Neural cell (in vitro differentiated cells): ENCODE data around the gene SPAG6. TPM values are rescaled to one million over a fixed set of nuclear protein-coding genes. Genes with fewer than 3 reads are reported as not detected.

ENCODE experiments used
- H2AFZ ChIP-seq: fragments of 200-600, 300-800 bp; sonication (generic), shearing (Covaris generic); 2 replicates; pipeline ENCODE4 v1.6.0; 2014; ENCODE audit warnings: low read depth, mild to moderate bottlenecking, antibody characterized with exemption, low read length, moderate library complexity
- H3F3A ChIP-seq: fragments of 200-600 bp; shearing (Covaris generic); 2 replicates; pipeline ENCODE4 v1.6.1; 2016; ENCODE audit warnings: mild to moderate bottlenecking, moderate library complexity, mixed read lengths, antibody characterized with exemption, low read length; ENCODE audit not compliant: insufficient read depth, poor library complexity, severe bottlenecking
- H3K27ac ChIP-seq: fragments of 200-600, 300-800 bp; sonication (generic), shearing (Covaris generic); 2 replicates; pipeline ENCODE4 v1.5.1; 2014; ENCODE audit warnings: mild to moderate bottlenecking, low read length, moderate library complexity
- H3K27me3 ChIP-seq: fragments of 300-800, 200-600 bp; sonication (generic), shearing (Covaris generic); 2 replicates; pipeline ENCODE4 v1.6.0; 2014; ENCODE audit warnings: mild to moderate bottlenecking, low read depth, low read length, moderate library complexity; ENCODE audit not compliant: insufficient read depth
- H3K36me3 ChIP-seq: fragments of 300-800, 200-600 bp; sonication (generic), shearing (Covaris generic); 2 replicates; pipeline ENCODE4 v1.5.1; 2014; ENCODE audit warnings: mild to moderate bottlenecking, antibody characterized with exemption, low read length, moderate library complexity; ENCODE audit not compliant: insufficient read depth
- H3K4me2 ChIP-seq: fragments of 300-800, 200-600 bp; sonication (generic), shearing (Covaris generic); 2 replicates; pipeline ENCODE4 v1.6.0; 2014; ENCODE audit warnings: mild to moderate bottlenecking, low read length
- H3K4me3 ChIP-seq: fragments of 300-800, 200-600 bp; sonication (generic), shearing (Covaris generic); 2 replicates; pipeline ENCODE4 v1.5.1; 2014; ENCODE audit warnings: mild to moderate bottlenecking, low read length, moderate library complexity
- H3K79me2 ChIP-seq: fragments of 200-600 bp; shearing (Covaris generic); replicated peaks from 2 replicates; pipeline ENCODE4 v1.6.0; 2014; ENCODE audit warnings: mild to moderate bottlenecking, low read length, moderate library complexity; ENCODE audit not compliant: insufficient read depth
- H3K9ac ChIP-seq: fragments of 300-800, 200-600 bp; sonication (generic), shearing (Covaris generic); 2 replicates; pipeline ENCODE4 v1.6.1; 2016; ENCODE audit warnings: mild to moderate bottlenecking, low read length, mixed read lengths
- H3K9me2 ChIP-seq: fragments of 200-600 bp; shearing (Covaris generic); 2 replicates; pipeline ENCODE4 v1.6.1; 2016; ENCODE audit warnings: mild to moderate bottlenecking, low read length, mixed read lengths; ENCODE audit not compliant: insufficient read depth
- H3K9me3 ChIP-seq: fragments of 200-600, 300-800 bp; sonication (generic), shearing (Covaris generic); 2 replicates; pipeline ENCODE4 v1.6.1; 2016; ENCODE audit warnings: mild to moderate bottlenecking, mixed run types, low read length, moderate library complexity, mixed read lengths
- H4K20me1 ChIP-seq: fragments of 200-600 bp; shearing (Covaris generic); 2 replicates; pipeline ENCODE4 v1.6.1; 2016; ENCODE audit warnings: mild to moderate bottlenecking, mixed run types; ENCODE audit not compliant: insufficient read depth
- EP300 ChIP-seq: fragments of 450-650 bp; conservative IDR thresholded peaks from 2 replicates; pipeline ENCODE4 v1.6.1; 2014; ENCODE audit warnings: antibody characterized with exemption, mild to moderate bottlenecking, moderate library complexity; ENCODE audit not compliant: poor library complexity, severe bottlenecking
- EZH2 ChIP-seq: fragments of 200-600, 300-800 bp; shearing (Covaris generic), sonication (generic); IDR thresholded peaks from 2 replicates; pipeline ENCODE4 v1.6.1; 2014; ENCODE audit warnings: antibody characterized with exemption, low read length, borderline replicate concordance, mild to moderate bottlenecking; ENCODE audit not compliant: insufficient read depth, poor library complexity, severe bottlenecking
- MXI1 ChIP-seq: fragments of 450-650 bp; conservative IDR thresholded peaks from 2 replicates; pipeline ENCODE4 v1.6.1; 2014; ENCODE audit warnings: antibody characterized with exemption, mild to moderate bottlenecking; ENCODE audit not compliant: poor library complexity, severe bottlenecking
- POLR2AphosphoS5 ChIP-seq: IDR thresholded peaks from 2 replicates; pipeline ENCODE4 v1.6.1; 2012
- TAF1 ChIP-seq: IDR thresholded peaks from 2 replicates; pipeline ENCODE4 v1.6.1; 2012; ENCODE audit warnings: low read depth
- polyA plus RNA-seq: library from polyadenylated mRNA; depleted of rRNA; stranded (reverse); fragments of >200 nt; gene quantifications from 2 replicates; pipeline ENCODE4 v1.2.3, GENCODE V29; 2014
- TF ChIP-seq, protein P1 (sequence below): fragments of 450-650 bp; IDR thresholded peaks from 2 replicates; pipeline ENCODE4 v1.5.1; 2014; ENCODE audit warnings: antibody characterized with exemption, mild to moderate bottlenecking, moderate library complexity; ENCODE audit not compliant: poor library complexity, severe bottlenecking
- TF ChIP-seq, protein P2 (sequence below): IDR thresholded peaks from 2 replicates; pipeline ENCODE4 v1.6.1; 2012; ENCODE audit warnings: borderline replicate concordance

SPAG6 gene
- polyA plus RNA-seq, 1 donor from 2014 or later = 0.36 TPM

DNA sequence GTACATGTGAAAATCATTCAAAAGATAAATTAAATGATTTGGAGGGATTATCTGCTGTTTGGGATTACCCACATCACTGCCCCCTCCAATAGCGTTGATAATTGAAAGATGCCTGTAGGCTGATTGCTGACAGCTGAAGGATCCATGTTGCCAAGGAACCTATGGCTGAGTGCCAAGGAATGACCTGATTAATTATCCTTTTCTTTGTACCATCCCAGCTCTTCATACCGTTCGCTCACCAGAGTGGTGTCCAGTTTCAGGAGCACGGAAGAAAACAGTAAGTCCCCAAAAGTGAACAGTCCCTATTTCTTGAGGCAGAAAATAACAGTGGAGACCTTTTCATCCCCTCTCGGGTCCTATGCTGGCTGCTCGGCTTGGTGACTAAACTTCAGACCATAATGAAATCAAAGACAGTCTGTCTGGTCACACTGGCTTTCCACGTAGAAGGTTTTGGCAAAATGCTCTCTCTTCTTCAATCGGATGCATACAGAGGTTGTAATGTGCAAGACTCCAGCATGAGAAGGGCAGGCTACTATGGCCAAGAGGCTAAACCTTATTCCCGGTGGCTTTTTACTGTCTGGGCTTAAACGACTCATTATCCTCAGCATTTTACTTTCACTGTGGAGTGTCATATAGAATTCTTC, 108.8 kb downstream of the SPAG6 start:
- Histone ChIP-seq H3K4me2 (no peak overlapping the region), H3K9me3 (no peaks in the 10 kb centered on the region), H3K79me2 (no peaks in the 10 kb centered on the region), H2AFZ (no peak overlapping the region), H3F3A (no peaks in the 10 kb centered on the region), H3K36me3 (no peaks in the 10 kb centered on the region), H3K27me3 (no peaks in the 10 kb centered on the region), H3K9ac (no peak overlapping the region), H4K20me1 (no peaks in the 10 kb centered on the region), H3K9me2 (no peaks in the 10 kb centered on the region), H3K27ac (no peak overlapping the region), H3K4me3 (no peak overlapping the region)
- TF ChIP-seq EP300 (no peak), EZH2 (no peak), POLR2AphosphoS5 (no peak), TAF1 (no peak), MXI1 (no peak)
- TF ChIP-seq, protein P1, sequence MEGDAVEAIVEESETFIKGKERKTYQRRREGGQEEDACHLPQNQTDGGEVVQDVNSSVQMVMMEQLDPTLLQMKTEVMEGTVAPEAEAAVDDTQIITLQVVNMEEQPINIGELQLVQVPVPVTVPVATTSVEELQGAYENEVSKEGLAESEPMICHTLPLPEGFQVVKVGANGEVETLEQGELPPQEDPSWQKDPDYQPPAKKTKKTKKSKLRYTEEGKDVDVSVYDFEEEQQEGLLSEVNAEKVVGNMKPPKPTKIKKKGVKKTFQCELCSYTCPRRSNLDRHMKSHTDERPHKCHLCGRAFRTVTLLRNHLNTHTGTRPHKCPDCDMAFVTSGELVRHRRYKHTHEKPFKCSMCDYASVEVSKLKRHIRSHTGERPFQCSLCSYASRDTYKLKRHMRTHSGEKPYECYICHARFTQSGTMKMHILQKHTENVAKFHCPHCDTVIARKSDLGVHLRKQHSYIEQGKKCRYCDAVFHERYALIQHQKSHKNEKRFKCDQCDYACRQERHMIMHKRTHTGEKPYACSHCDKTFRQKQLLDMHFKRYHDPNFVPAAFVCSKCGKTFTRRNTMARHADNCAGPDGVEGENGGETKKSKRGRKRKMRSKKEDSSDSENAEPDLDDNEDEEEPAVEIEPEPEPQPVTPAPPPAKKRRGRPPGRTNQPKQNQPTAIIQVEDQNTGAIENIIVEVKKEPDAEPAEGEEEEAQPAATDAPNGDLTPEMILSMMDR = no peak
- TF ChIP-seq, protein P2, sequence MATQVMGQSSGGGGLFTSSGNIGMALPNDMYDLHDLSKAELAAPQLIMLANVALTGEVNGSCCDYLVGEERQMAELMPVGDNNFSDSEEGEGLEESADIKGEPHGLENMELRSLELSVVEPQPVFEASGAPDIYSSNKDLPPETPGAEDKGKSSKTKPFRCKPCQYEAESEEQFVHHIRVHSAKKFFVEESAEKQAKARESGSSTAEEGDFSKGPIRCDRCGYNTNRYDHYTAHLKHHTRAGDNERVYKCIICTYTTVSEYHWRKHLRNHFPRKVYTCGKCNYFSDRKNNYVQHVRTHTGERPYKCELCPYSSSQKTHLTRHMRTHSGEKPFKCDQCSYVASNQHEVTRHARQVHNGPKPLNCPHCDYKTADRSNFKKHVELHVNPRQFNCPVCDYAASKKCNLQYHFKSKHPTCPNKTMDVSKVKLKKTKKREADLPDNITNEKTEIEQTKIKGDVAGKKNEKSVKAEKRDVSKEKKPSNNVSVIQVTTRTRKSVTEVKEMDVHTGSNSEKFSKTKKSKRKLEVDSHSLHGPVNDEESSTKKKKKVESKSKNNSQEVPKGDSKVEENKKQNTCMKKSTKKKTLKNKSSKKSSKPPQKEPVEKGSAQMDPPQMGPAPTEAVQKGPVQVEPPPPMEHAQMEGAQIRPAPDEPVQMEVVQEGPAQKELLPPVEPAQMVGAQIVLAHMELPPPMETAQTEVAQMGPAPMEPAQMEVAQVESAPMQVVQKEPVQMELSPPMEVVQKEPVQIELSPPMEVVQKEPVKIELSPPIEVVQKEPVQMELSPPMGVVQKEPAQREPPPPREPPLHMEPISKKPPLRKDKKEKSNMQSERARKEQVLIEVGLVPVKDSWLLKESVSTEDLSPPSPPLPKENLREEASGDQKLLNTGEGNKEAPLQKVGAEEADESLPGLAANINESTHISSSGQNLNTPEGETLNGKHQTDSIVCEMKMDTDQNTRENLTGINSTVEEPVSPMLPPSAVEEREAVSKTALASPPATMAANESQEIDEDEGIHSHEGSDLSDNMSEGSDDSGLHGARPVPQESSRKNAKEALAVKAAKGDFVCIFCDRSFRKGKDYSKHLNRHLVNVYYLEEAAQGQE = no peak

DNA sequence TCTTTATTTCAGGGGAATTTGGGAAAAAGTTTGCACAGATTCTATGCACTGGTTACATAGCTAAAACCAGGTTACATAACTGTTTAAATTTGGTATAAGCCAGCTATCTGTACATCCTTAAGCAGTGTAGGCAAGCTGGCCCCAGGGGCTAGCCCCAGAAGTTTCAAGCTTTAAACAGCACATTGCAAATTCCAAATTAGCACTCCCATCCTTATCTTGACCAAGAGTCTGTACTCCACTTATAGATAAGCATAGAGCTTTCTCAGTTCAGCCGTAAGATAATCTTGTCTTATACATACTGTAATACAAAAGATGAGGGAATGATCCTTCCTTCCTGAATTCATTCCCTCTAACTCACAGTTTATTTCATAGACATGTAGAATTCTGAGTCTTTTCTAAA, 109.3 kb downstream of the SPAG6 start:
- no peaks in the 10 kb centered on the region for H3K9me3 ChIP-seq
- H3K27me3 ChIP-seq = no peaks in the 10 kb centered on the region
- no peak overlapping the region for H3K4me2 ChIP-seq
- H3K9me2 ChIP-seq = no peaks in the 10 kb centered on the region
- TF ChIP-seq, protein P1 = no peak
- no peaks in the 10 kb centered on the region for H4K20me1 ChIP-seq
- H3K27ac ChIP-seq = no peak overlapping the region
- H3K36me3 ChIP-seq = no peaks in the 10 kb centered on the region
- no peak overlapping the region for H3K4me3 ChIP-seq
- no peak overlapping the region for H2AFZ ChIP-seq
- H3K9ac ChIP-seq = no peak overlapping the region
- H3K79me2 ChIP-seq = no peaks in the 10 kb centered on the region
- H3F3A ChIP-seq = no peaks in the 10 kb centered on the region
